Activated CD4-positive, CD25-positive, alpha-beta regulatory T cell treated with anti-CD3 and anti-CD28 coated beads, Interleukin-2, amount 50 U/mL, for 24 hours (primary cell): ENCODE data around the gene MPG.

Experiments used
- ATAC-seq, 2 donors: fragments of 150-1000 bp; cut with Tn5 transposase; one replicate each; pipeline ENCODE4 v1.10.0; 2021; ENCODE audit warnings: mild to moderate bottlenecking in 1 of 2, moderate library complexity in 1 of 2

Gene MPG

GRCh38 chr16:83781-84615, 6.0 kb downstream of the MPG start:
- no peak for ATAC-seq

DNA sequence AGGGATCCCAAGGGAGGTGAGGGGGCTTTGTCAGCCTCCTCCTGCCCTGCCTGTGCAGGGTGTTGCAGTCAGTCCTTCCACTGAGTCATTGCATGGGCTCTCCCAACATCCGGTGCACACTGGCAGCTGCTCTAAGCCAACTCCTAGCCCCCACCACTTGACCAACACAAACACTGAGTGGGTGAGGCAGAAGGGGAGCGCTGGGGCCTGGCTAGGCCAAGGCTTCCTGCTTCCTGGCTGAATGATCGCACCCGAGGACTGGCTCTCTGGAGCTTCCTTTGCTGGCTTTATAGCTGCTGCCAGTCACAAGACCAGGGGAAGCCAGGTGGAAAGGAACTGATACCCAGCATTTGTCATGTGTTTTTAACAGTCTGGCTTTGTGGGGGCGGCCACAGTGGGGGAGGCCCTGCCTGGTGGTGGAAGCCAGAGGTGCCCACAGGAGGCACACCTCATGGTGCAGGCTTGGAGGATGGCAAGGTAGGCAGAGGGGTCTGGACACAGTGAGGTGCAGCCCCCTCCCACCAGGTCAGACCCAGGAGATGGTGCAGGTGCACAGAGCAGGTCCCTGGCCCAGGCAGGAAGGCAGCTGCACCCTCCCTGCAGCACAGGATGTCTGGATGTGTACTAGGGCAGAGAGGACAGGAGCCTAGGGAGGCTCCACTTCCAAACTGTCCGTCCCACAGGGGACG, 6.8 kb downstream of the MPG start:
- ATAC-seq: peak; percentile 82 to 86

- ATAC-seq: no peak
Observed at GRCh38 chr16:85407-85782, 7.4 kb downstream of the MPG start.

- no peak for ATAC-seq
Observed at GRCh38 chr16:85865-86264, 7.8 kb downstream of the MPG start.

DNA sequence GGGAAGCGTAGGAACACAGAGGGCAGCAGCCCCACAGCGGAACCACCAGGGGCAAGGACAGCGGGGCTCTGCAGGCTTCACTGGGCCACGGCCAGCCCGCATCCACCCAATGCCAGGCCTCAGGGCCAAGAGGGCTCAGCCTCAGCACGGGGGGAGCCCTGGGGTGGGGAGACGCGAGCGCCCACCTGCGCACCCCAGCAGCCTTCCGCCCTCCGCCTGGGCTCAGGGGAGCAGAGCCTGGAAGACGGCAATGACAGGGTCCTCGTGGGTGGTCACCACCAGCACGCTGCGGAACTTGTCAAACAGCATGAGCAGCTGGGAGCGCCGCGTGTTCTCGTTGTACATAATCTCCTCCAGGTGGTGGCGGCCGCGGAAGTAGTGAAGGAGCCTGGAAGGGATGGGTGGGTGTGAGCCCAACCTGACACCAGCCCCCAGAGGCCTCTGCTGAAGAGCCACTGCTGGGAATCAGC, 8.5 kb downstream of the MPG start:
- ATAC-seq: no peak

- no peak for ATAC-seq
Observed at GRCh38 chr16:88613-89012, 10.6 kb downstream of the MPG start.

DNA sequence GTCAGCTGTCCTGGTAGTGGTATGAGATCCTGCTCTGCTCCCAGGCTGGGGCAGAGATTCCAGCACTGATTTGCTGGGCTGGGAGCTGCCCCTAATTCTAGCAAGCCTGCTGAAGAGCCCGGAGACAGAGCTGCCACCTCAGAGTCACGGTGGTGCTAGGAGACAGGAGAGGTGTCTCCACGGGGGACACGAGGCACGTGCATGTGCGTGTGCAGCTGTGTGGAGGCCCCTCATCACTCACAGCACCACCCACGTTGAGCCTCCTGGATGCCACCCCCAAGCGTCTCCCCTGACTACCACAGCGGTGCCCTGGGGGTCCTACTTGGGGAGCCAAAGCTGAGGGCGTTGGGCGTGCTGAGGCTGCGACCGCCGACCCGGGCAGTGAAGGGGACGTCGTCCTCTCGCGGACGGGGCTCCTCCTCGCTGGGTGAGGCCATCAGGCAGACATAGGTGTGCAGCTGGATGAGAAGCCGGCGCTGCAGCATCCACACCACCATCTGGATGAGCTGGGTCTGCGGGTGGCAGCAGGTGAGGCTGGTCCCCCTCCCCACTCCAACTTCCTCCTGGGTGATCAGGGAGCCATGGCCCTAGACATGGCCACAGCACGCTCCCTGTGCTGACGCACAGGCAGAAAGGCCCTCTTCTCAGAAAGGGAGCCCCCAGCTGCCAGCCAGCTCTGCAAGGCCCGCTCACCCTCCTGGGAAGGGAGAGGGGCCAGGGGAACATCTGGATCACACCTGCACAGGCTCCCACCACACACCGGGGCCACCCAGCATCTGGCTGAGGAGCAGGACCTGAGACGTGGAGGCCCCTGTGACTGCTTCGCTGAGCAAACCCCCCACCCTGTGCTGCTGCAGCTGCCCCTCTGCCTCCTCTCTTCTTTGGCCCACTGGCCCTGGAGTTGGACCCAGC, 11.6 kb downstream of the MPG start:
- no peak for ATAC-seq

- ATAC-seq: no peak
Observed at GRCh38 chr16:91484-91883, 13.5 kb downstream of the MPG start.

- ATAC-seq: no peak
Observed at GRCh38 chr16:92431-93339, 14.7 kb downstream of the MPG start.

- no peak for ATAC-seq
Observed at GRCh38 chr16:94918-95265, 16.9 kb downstream of the MPG start.

DNA sequence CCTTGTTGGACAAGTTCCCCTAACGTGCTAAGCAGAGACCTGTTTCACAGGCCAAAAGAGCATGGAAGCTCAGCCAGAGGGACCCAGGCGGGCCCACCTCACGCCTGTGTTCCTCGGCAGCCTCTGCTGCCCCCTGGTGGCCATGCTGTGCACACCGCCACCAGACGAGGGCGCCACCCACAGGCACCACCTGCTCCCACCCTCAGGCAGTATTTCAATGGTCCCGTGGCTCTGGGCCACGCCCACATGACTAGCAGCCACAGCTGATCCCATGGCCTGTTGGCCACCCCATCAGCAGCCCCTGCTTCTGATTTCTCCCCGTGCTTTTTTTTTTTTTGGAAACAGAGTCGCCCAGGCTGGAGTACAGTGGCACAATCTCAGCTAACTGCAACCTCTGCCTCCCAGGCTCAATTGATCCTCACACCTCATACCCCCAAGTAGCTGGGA, 18.9 kb downstream of the MPG start:
- peak; percentile 94 to 95 for ATAC-seq

GRCh38 chr16:97822-98221, 19.8 kb downstream of the MPG start:
- no peak for ATAC-seq

- ATAC-seq: no peak
Observed at GRCh38 chr16:100989-101388, 23.0 kb downstream of the MPG start.

- ATAC-seq: no peak
Observed at GRCh38 chr16:101586-101985, 23.6 kb downstream of the MPG start.

DNA sequence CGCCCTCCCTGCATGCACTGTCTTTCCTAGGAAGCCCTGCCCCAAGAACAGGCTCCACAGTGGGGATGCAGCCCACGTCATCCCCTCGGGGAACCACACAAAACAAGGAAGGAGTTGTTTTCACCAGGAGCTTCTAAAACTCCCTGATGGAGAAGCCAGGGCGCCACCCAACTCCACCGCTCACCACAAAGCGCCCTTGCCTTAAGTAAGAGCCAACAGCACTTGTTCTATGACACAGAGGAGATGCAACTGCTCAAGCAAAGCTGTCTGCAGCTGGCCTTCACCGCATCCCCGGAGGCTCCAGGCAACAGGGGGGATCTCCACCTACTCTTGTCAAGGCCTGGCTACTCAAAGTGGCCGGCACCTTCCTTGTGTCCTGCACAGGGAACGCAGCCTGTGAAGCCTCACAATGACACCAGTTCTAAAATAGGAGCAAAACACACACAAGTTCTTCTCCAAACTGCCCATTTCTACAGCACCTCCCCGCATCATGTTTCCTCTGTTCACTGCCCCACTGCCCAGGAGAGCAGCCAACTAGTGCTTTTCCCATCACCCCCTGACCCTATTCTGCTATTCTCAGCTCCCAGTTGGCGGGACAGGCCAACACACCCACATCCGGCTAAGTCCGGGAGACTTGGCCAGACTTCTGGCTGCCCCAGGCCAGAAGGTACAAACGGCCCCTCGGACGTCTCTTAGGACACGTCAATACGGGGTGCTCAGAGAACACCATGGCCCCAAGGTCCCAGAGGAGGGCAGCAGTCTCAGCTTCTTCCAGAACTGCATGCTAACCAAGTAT, 24.2 kb downstream of the MPG start:
- no peak for ATAC-seq

DNA sequence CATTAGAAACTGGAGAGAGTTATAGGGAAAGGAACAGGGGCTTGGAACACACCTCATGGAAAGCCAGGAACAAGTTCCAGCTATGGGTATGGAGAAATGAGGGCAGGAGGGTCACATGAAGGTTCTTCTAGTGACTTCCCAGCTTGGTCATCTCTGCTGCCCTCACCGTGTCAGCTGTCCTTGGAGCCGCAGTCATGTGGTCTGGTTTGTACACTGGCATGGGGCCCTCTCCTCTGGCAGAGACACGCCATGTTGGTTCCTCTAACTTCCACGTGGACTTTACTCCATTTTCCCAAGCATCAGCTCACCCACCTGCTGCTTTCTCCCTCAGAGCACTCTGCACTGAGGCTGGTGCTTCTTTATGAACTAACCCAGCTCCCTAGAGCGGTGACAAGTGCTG, 26.3 kb downstream of the MPG start:
- ATAC-seq: no peak

- ATAC-seq: no peak
Observed at GRCh38 chr16:104928-105327, 26.9 kb downstream of the MPG start.

DNA sequence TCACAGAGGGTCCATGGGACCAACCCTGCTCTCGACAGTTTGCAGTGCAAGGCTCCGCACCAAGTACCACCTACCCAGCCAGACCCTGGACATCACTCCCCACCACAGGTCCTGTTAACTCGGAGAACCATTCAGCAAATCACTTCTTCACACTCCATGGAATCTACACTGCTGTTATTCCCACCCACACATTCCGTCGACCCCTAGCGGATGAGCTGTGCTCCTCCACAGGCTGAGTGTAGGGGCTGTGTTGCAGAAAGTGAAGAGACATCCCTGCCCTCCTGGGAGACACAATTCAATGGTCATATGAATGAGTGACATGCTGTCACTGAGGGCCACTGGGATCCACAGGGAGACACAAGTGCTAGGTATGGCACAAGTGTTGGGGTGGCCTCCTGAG, 27.5 kb downstream of the MPG start:
- ATAC-seq: no peak

- peak; percentile 71 for ATAC-seq
Observed at GRCh38 chr16:106623-107324, 28.7 kb downstream of the MPG start.

GRCh38 chr16:112153-112840, 34.3 kb downstream of the MPG start:
- no peak for ATAC-seq
